Measurements from ENCODE around the gene CDKAL1.

GRCh38 chr6:20700375-20700774 is 166.1 kb downstream of the CDKAL1 start:
- TF ChIP-seq POLR2A (IDR thresholded peaks at IDR 0.05) (no peak), CTCF (IDR thresholded peaks at IDR 0.05) (no peak)
